AG08396 (cell line): ENCODE measurements around the gene KIF19.

Source experiments
- DNase-seq: peaks from one replicate; pipeline ENCODE4 v3.0.0; 2012; ENCODE audit warnings: low spot score, mixed read lengths

KIF19 gene

DNA sequence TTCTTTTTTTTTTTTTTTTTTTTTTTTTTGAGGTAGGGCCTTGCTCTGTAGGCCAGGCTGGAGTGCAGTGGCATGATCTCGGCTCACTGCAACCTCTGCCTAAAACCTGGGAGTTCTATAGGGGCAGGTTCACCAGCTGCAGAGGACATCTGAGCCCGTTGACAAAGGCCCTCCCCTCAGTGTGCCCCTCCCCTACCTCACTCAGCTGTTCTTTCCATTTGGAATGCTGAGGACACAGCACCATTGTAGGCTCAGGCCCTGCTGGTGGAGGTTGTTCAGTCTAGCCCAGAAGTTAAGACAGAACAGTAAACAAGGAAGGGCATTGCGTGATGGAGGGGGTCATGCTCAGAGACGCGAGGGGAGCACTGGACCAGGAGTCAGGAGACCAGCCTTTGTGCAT is 21.8 kb upstream of the KIF19 start:
- no peak for DNase-seq

DNA sequence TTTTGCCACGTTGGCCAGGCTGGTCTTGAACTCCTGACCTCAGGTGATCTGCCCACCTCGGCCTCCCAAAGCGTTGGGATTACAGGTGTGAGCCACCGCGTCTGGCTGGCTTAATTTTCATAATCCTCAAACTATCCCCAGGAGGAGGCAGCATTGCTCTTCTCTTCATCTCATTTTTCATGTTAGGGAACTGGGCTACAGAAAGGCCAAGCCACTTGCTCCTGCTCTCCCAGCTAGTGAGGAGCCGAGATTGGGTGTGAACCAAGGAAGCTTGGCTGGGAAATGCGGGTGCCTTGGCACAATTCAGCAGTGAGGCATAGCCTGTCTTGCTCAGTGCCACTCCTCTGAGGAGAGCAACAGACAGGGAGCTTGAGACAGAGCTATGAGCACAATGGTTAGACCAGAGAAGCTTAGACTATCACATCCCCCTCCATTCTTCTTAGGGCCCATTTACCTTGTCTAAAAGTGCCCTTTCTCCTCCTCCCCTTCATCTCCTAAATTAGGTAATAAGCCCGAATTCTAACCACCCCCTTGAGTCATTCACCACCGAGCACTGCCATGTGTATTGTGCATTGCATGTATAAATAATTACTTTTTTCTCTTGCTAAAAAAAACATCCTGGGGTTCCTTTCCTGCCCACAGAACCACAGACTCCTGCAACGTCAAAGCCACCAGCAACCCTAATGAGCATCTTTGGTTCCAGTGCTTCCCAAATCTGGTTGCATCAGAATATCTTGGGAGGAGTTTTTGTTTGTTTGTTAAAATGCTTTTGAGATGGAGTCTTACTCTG is 20.0 kb upstream of the KIF19 start:
- DNase-seq: no peak

DNA sequence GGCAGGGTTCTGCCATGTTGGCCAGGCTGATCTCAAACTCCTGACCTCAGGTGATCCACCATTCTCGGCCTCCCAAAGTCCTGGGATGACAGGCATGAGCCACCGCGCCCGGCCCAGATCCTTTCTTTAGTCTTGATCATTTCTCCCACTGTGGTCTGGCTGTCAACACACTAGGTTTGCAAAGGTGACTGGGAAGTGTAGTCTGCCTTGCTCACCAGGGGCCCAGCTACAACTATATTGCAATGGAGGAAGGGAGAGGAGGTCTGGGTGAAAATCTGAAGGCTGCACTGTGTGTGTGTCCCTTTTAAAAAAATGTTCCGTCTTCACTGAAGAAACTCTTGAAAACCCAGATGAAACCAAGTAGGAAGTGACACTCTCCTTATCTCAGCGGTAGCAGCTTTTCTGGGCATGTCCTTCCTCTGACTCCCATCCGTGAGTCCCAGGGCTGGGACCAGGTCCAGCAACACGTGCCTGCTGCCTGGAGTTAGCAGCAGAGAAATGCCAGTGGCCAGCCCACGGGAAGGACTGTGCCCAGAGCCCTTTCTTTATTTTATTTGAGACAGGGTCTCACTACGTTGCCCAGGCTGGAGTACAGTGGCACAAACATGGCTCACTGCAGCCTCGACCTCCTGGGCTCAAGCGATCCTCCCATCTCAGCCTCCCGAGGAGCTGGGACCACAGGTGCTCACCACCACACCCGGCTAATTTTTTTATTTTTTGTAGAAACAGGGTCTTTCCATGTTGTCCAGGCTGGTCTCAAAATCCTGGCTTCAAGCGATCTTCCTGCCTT is 17.8 kb upstream of the KIF19 start:
- DNase-seq: no peak

- no peak for DNase-seq
Observed at GRCh38 chr17:74309902-74310301, 16.1 kb upstream of the KIF19 start.

DNA sequence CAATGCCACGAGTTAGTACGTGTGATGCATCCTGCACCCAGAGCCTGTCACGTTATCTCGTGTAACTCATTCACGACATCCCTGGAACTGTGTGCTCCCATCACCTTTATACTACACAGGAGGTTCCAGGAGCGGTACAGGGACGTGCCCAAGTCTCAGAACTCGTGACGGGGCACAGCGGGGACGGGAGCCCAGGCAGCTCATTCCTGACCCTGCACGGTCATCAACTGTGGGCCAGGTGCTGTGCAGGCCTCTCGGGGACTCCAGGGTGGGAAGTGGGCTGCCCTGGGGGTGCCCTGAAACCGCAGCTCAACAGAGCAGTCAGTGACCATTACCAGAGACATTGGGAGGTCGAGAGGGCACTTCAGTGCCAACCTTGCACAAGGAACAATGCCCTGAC is 11.1 kb upstream of the KIF19 start:
- DNase-seq: no peak

DNA sequence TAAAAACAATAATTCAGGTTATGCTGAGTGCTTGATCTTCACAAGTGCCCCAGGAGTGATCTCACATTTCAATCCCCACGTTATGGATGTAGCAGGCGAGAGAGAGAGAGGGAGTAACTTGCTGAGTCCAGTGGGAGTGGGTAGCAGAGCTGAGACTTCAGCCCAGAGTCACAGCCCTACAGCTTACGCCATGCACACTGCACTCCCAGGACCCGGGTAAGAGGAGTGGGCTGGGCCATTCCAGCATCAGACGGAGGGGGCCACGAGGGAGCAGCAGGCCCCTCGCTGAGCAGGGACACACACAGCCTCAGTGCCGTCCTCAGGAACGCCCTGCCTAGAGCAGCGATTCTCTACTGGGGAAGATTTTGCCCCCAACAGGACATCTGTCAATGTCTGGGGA is 9.8 kb upstream of the KIF19 start:
- no peak for DNase-seq

DNA sequence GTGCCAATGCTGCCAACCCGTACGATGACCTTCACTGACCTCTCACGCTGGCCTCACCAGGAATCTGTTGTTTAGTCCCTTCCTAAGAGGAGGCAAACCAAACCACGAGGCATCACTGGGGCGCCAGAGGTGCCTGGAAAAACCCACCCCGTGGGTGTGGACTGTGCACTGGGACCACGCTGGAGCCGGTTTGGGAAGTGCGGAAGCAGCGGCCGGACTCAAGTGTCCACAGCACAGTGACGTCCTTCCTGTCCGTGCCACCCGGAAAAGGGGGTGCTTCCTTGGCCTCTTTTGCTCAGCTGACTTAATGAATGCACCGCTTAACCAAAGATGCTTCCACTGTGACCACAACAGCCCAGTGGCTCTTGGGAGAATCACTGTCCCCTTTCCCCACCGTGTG is 9.0 kb upstream of the KIF19 start:
- no peak for DNase-seq

- DNase-seq: no peak
Observed at GRCh38 chr17:74318391-74318790, 7.6 kb upstream of the KIF19 start.

- DNase-seq: no peak
Observed at GRCh38 chr17:74324521-74324920, 1.5 kb upstream of the KIF19 start.

- no peak for DNase-seq
Observed at GRCh38 chr17:74325376-74325742, 667 bp upstream of the KIF19 start.

- DNase-seq: no peak
Observed at GRCh38 chr17:74326506-74326905, 480 bp downstream of the KIF19 start.

DNA sequence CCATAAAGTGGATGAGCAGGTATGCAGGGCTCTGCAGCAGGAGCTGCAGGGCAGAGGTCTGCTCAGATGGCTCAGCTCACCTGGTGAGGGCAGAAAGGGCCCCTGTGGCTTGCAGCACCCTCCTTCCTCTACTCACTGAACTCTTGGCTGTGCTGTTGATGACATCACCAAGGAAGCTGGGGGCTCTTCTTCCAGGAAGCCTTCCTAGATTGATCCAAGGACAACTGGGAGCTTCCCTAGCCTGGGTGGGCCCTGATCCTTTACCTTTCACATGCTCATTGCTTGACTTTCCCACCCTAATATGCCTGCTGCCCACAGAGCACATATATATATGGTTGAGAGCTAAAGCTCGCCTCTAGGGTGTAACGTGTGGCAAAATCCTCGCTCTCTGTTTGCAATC is 2.5 kb downstream of the KIF19 start:
- no peak for DNase-seq

DNA sequence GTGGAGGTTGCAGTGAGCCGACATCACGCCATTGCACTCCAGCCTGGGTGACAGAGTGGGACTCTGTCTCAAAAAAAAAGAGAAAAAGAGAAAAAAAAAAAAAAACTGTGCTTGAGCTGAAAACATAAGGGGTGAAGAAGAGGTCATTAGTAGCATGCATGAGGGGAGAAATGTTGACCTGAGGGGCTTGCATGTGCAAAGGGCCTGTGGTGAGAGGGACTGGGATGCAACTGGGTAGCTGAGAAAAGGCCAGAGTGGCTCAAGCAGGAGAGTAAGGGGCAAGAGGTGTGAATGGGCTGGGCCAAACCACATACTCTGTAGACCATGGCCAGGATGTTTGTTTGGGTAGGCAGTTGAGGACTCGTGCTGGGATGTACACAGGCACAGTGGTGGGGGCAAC is 3.4 kb downstream of the KIF19 start:
- DNase-seq: no peak

- DNase-seq: no peak
Observed at GRCh38 chr17:74330446-74330845, 4.4 kb downstream of the KIF19 start.

DNA sequence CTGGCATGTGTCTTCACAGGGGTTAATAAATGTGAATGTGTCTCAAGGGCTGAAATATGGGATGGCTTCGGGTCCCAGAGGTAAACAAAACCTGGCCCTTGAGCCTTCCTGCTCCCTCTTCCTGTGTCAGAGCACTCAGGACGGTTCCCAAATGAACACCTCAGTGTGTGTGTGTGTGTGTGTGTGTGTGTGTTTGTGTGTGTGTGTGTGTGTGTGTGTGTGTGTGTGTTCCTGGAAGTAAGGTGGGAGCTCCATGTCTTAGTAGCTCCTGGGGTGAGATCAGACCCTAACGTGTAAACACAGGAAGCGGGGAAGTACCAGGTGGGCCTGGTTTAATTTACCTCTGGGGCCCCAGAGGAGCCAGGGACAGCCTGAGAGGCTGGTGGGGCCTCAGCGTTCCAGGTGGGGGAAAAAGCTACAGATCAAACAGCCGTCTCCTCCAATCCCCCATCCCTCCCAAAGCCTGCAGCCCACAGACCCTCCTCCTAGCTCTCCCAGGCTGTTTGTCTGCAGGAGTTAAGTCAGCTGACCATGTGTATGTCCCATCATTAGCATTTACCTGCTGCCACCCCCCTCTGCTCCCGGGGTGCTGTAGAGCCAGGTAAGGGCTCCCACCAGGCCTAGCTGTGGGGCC is 6.1 kb downstream of the KIF19 start:
- DNase-seq: no peak

DNA sequence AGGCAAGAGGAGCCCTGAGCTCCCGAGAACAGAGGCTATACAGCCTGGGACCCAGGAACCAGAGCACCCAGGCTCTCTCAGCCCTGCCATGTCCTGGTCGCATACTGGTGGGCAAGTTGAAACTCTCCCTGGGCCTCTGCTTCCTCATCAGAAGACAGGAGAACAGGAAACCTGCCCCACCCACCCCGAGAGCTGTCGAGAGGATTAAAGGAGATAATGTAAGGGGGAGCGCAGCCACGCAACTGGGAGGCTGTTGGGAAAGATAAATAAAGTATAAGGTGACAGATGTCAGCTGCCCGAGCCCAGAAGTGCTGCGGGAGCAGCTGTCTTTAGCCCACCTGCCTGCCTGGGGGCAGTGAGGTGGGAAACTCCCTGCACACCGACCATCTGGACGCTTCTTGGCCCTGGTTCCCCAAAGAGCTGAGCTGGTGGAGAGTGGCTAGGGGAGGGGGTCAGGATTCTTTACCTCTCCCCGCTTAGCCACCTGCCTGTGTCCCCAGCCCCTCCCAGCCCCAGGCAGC is 6.8 kb downstream of the KIF19 start:
- no peak for DNase-seq

DNA sequence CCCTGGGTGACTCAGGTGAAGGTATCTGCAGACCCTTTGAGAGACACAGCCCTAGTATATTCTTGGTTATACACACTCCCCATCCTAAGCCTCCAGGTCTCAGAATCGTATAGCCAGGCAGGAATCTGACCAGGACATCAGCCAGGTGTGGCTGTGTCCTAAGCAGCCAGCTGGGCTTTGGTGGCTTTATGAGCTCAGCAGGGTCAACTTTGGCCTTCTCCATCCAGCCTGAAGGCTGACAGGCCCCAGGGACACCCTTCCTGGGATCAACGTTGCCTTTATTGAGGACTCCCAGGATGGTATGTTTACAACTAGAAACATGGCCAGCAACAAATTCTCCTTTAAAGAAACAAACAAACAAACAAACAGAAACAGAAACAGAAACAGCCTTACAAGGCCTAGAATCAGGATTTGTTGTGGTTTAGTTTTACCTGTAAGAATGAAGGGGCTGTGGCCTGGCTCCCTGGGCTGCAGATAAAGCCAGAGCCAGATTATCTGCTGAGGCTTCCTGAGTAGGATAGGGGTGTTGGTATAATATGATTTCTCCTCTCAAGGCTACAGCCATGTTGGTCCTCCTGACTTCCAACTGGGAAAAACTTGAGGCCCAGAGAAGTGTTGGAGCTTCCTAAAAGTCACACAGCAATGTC is 8.5 kb downstream of the KIF19 start:
- DNase-seq: no peak

GRCh38 chr17:74335529-74336062 is 9.6 kb downstream of the KIF19 start:
- DNase-seq: no peak

- no peak for DNase-seq
Observed at GRCh38 chr17:74336307-74336706, 10.3 kb downstream of the KIF19 start.

- no peak for DNase-seq
Observed at GRCh38 chr17:74337834-74338500, 11.9 kb downstream of the KIF19 start.

GRCh38 chr17:74339537-74340195 is 13.6 kb downstream of the KIF19 start:
- DNase-seq: no peak
